Pancreas (tissue), 10 donors: ENCODE measurements around the gene PAX5. TPM values are rescaled to one million over a fixed set of nuclear protein-coding genes. Genes with fewer than 3 reads are reported as not detected.

ENCODE experiments used
- ATAC-seq, 4 donors: fragments of 200-7000 bp; cut with Tn5 transposase; one replicate each; pipeline versions ENCODE4 v1.8.0 to v1.9.1; 2020; ENCODE audit warnings: mild to moderate bottlenecking in 4 of 4, moderate library complexity in 4 of 4
- DNase-seq, 6 donors: peaks; one replicate each; pipeline ENCODE4 v3.0.0-alpha.2; 2020
- FAIRE-seq: peaks from 2 replicates; lab custom pipeline; 2012; peaks lifted over from hg19 to GRCh38; lab: Jason Lieb, UNC
- H3K27ac ChIP-seq, 4 donors: fragments of 200-600 bp; sonication (generic); 1 replicate in 3 of 4; 2 replicates in 1 of 4; pipeline versions ENCODE4 v1.5.0 to v1.8.0; 2020
- H3K27me3 ChIP-seq, 4 donors: fragments of 200-600 bp; one replicate each; pipeline ENCODE4 v1.8.0; 2021
- H3K36me3 ChIP-seq, 3 donors: fragments of 200-600 bp; sonication (generic) in 1 of 3; one replicate each; pipeline versions ENCODE4 v1.5.0 to v1.8.0; 2020 to 2021
- H3K4me1 ChIP-seq, 3 donors: fragments of 200-600 bp; one replicate each; pipeline ENCODE4 v1.8.0; 2021
- H3K4me3 ChIP-seq, 4 donors: fragments of 200-600 bp; sonication (generic) in 2 of 4; one replicate each; pipeline versions ENCODE4 v1.5.0 to v1.8.0; 2020 to 2021
- H3K9me3 ChIP-seq, 4 donors: fragments of 200-600 bp; one replicate each; pipeline ENCODE4 v1.8.0; 2021
- WGBS, 2 donors: extraction: QIAGEN DNeasy Blood & Tissue Kit; methylation state at CpG; one replicate each; pipeline ENCODE4 v1.1.7; 2013; 5-methylcytosine and 5-hydroxymethylcytosine counted together
- intact Hi-C, 3 donors: fragments of 100-400 bp; cut with DNase I; formaldehyde crosslinking; loops; one replicate each; pipeline versions ENCODE4 v1.11.1 to v1.14.2; 2022
- polyA plus RNA-seq, 2 donors: library from polyadenylated mRNA; stranded (reverse); fragments of 200-250 nt; gene quantifications; one replicate each; pipeline ENCODE4 v1.2.3, GENCODE V29; 2013
- total RNA-seq, 6 donors: library from RNA; stranded (reverse); fragmentation: NEBNext Ultra II Directional in 4 of 6; extraction: Animal tissue kit (Norgen Biotek cat#: 25700) in 4 of 6; gene quantifications; one replicate each; pipeline versions ENCODE4 v1.2.1 to v1.2.4, GENCODE V29; 2021 to 2023
- TF ChIP-seq, protein P1 (sequence below), 4 donors: fragments of 200-600 bp; sonication (generic) in 3 of 4; IDR thresholded peaks; one replicate each; pipeline versions ENCODE4 v1.5.0 to v1.8.0; 2021; ENCODE audit warnings: antibody characterized with exemption in 4 of 4
- donor health status: healthy with polysubstance abuse.
- donor health status: DM: no; HTN: no; CAD: no; lungs with moderate emphysema.
- donor health status: DM: no; HTN: no; CAD: no.
- donor health status: control.
- donor health status: control.
- donor health status: Bipolar disorder and iron deficiency.
- donor health status: DM: yes; HTN: yes; CAD: no.
- donor health status: DM: no; HTN: no; CAD: no.
- donor health status: DM: no; HTN: no; CAD: no.
- donor health status: DM: yes; HTN: yes; CAD: no.

PAX5 gene
- total and polyA plus RNA-seq, 8 donors, result under 0.01 to 0.35 (median 0.28) TPM; not detected in 1

DNA sequence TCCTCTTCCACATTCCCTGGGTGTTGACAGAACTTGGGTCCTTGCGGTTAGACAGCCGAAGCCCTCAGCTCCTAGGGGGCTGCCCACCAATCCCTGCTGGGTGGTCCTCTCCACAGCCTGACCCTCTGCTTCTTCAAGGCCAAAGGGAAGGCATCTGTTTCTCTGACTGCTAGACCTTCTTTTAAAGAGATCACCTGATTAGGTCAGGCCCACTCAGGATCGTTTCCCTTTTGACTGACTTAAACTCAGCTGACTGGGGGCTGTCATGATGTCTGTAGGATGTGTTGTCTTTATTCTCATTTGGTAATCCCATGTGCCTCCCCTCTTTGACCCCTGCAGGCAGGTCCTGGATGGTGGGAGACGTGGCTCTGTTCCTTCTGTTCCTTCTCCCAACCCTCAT, 207.5 kb downstream of the PAX5 start:
- intact Hi-C loops, result no loop called here
- Histone ChIP-seq H3K4me1 (no peaks in the 10 kb centered on the region), H3K27me3 (no peaks in the 10 kb centered on the region), H3K36me3 (no peaks in the 10 kb centered on the region), H3K4me3 (no peak overlapping the region), H3K27ac (no peak overlapping the region), H3K9me3 (no peaks in the 10 kb centered on the region)
- FAIRE-seq (no peak), DNase-seq (no peak), ATAC-seq (no peak)
- TF ChIP-seq, protein P1, sequence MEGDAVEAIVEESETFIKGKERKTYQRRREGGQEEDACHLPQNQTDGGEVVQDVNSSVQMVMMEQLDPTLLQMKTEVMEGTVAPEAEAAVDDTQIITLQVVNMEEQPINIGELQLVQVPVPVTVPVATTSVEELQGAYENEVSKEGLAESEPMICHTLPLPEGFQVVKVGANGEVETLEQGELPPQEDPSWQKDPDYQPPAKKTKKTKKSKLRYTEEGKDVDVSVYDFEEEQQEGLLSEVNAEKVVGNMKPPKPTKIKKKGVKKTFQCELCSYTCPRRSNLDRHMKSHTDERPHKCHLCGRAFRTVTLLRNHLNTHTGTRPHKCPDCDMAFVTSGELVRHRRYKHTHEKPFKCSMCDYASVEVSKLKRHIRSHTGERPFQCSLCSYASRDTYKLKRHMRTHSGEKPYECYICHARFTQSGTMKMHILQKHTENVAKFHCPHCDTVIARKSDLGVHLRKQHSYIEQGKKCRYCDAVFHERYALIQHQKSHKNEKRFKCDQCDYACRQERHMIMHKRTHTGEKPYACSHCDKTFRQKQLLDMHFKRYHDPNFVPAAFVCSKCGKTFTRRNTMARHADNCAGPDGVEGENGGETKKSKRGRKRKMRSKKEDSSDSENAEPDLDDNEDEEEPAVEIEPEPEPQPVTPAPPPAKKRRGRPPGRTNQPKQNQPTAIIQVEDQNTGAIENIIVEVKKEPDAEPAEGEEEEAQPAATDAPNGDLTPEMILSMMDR (IDR thresholded peaks at IDR 0.05), result no peak
- WGBS, 2 donors, result 88% methylated on average over 4 of the region's 4 CpGs

DNA sequence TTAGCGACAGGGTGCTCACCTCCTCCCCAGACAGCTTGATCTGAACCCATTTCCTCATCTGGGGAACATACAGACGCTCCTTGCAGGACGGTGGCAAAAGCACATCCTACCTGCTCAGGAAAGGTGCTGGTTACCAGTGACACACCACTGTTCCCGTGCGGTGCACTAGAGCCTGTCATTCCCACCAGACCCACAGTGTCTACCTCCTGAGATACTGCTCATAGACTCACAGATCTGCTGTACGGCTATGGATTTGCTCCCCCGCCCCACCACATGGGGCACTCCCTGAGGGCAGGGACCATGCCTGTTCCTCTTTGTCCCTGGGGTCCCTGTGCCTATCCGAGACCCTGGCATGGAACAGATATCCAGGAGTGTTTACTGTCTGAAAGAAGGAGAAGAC, 208.9 kb downstream of the PAX5 start:
- no peak overlapping the region for H3K27ac ChIP-seq
- no peak overlapping the region for H3K4me3 ChIP-seq
- TF ChIP-seq, protein P1 (IDR thresholded peaks at IDR 0.05), result no peak
- DNase-seq (no peak), ATAC-seq (no peak), FAIRE-seq (no peak)
- no peaks in the 10 kb centered on the region for H3K27me3 ChIP-seq
- no peaks in the 10 kb centered on the region for H3K36me3 ChIP-seq
- 80 to 84% methylated on average over 8 of the region's 8 CpGs for WGBS, 2 donors
- H3K4me1 ChIP-seq, result no peaks in the 10 kb centered on the region
- no peaks in the 10 kb centered on the region for H3K9me3 ChIP-seq
- intact Hi-C loops, result no loop called here

DNA sequence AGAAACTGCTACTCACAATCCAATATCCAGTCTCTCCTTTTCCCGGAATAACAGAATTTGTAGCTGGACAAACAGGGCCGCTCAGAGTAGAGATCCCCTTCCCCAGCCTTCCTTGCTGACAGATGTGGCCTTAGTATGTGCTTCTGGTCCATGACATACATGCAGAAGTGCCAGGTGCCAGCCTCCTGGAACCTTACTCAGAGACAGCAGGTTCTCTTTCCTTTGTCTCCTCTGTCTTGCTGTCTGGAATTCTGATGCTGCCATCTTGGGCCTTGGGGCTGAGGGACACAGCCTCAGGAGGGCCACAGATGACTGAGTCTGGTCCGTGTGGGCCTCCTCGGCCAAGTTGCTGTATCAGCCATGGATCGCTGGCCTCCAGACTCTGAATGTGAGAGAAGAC, 210.1 kb downstream of the PAX5 start:
- TF ChIP-seq, protein P1 (IDR thresholded peaks at IDR 0.05), result no peak
- no peaks in the 10 kb centered on the region for H3K36me3 ChIP-seq
- FAIRE-seq (no peak), ATAC-seq (no peak), DNase-seq (no peak)
- H3K27me3 ChIP-seq, result no peaks in the 10 kb centered on the region
- H3K4me3 ChIP-seq, result no peak overlapping the region
- H3K27ac ChIP-seq, result no peak overlapping the region
- no peaks in the 10 kb centered on the region for H3K9me3 ChIP-seq
- intact Hi-C loops, result no loop called here
- no peaks in the 10 kb centered on the region for H3K4me1 ChIP-seq
- 79 to 83% methylated on average over 5 of the region's 5 CpGs for whole genome bisulfite sequencing, 2 donors

- H3K4me3 ChIP-seq, result no peak overlapping the region
- 86 to 91% methylated on average over 6 of the region's 6 CpGs for WGBS, 2 donors
- H3K4me1 ChIP-seq, result no peaks in the 10 kb centered on the region
- no peaks in the 10 kb centered on the region for H3K36me3 ChIP-seq
- TF ChIP-seq, protein P1 (IDR thresholded peaks at IDR 0.05), result no peak
- no peak for FAIRE-seq
- intact Hi-C loops, result no loop called here
- H3K9me3 ChIP-seq, result no peaks in the 10 kb centered on the region
- H3K27ac ChIP-seq, result no peak overlapping the region
- no peaks in the 10 kb centered on the region for H3K27me3 ChIP-seq
- ATAC-seq, result no peak
- DNase-seq, result no peak
Measured at GRCh38 chr9:36823466-36823865, 210.6 kb downstream of the PAX5 start.

- Histone ChIP-seq H3K9me3 (no peaks in the 10 kb centered on the region), H3K36me3 (no peaks in the 10 kb centered on the region), H3K4me3 (no peak overlapping the region), H3K4me1 (no peaks in the 10 kb centered on the region), H3K27ac (no peak overlapping the region), H3K27me3 (no peaks in the 10 kb centered on the region)
- TF ChIP-seq, protein P1 (IDR thresholded peaks at IDR 0.05), result no peak
- no peak for FAIRE-seq
- WGBS, 2 donors, result 62 to 68% methylated on average over 6 of the region's 6 CpGs
- intact Hi-C loops, result no loop called here
- no peak for DNase-seq
- ATAC-seq, result no peak
Measured at GRCh38 chr9:36822201-36822600, 211.9 kb downstream of the PAX5 start.
